A673 (cell line): ENCODE measurements around the gene ZDHHC21. TPM values are rescaled to one million over a fixed set of nuclear protein-coding genes. Genes with fewer than 3 reads are reported as not detected.

Experiments used
- BruUV-seq: library from RNA; stranded (reverse); fragments of 400-500 nt; replicated peaks from 2 replicates; lab custom pipeline; 2021; lab: Mats Ljungman, UMichigan
- CTCF ChIA-PET: fragments of 300-600 bp; sonication (Branson Sonifier 250); formaldehyde crosslinking; loops from one replicate; lab custom pipeline; 2022; ENCODE audit warnings: antibody characterized with exemption; lab: Charles Lee
- POLR2A ChIA-PET: fragments of 300-600 bp; sonication (Branson Sonifier 250); formaldehyde crosslinking; loops from one replicate; lab custom pipeline; 2022; ENCODE audit warnings: antibody characterized with exemption; ENCODE audit not compliant: low non-redundant PET; lab: Charles Lee
- DNase-seq: peaks from one replicate; pipeline ENCODE4 v3.0.0-alpha.2; 2015; ENCODE audit warnings: low spot score
- H3K27ac ChIP-seq: fragments of 200-600 bp; sonication (generic); 2 replicates; pipeline ENCODE4 v1.5.1; 2016; ENCODE audit warnings: mixed run types, low read depth, mild to moderate bottlenecking, mixed read lengths, antibody characterized with exemption, low read length; ENCODE audit not compliant: poor library complexity, severe bottlenecking
- H3K27me3 ChIP-seq: fragments of 200-600 bp; sonication (generic); replicated peaks from 2 replicates; pipeline ENCODE4 v1.6.1; 2017; ENCODE audit warnings: mixed run types, low read depth, mild to moderate bottlenecking, mixed read lengths, antibody characterized with exemption, low read length; ENCODE audit not compliant: insufficient read depth, poor library complexity
- H3K36me3 ChIP-seq: fragments of 200-600 bp; sonication (generic); 2 replicates; pipeline ENCODE4 v1.6.1; 2016; ENCODE audit warnings: mixed run types, mild to moderate bottlenecking, mixed read lengths, antibody characterized with exemption, low read length; ENCODE audit not compliant: insufficient read depth, poor library complexity, severe bottlenecking
- H3K4me1 ChIP-seq: fragments of 200-600 bp; sonication (generic); 2 replicates; pipeline ENCODE4 v1.6.1; 2017; ENCODE audit warnings: mixed run types, mild to moderate bottlenecking, mixed read lengths, antibody characterized with exemption, low read length; ENCODE audit not compliant: insufficient read depth, poor library complexity, severe bottlenecking
- H3K4me3 ChIP-seq: fragments of 200-600 bp; sonication (generic); 2 replicates; pipeline ENCODE4 v1.5.1; 2016; ENCODE audit warnings: low read depth, mixed run types, mild to moderate bottlenecking, mixed read lengths, low read length; ENCODE audit not compliant: poor library complexity, severe bottlenecking
- H3K9me3 ChIP-seq: fragments of 200-600 bp; sonication (generic); 2 replicates; pipeline ENCODE4 v1.6.1; 2016; ENCODE audit warnings: mixed run types, low read depth, mild to moderate bottlenecking, mixed read lengths, antibody characterized with exemption, low read length; ENCODE audit not compliant: poor library complexity, severe bottlenecking
- EZH2 ChIP-seq: fragments of 200-600 bp; sonication (generic); IDR thresholded peaks from 2 replicates; pipeline ENCODE4 v1.6.1; 2017; ENCODE audit warnings: borderline replicate concordance, low read depth, mild to moderate bottlenecking, mixed read lengths, antibody characterized with exemption, low read length; ENCODE audit not compliant: poor library complexity, severe bottlenecking
- intact Hi-C: fragments of 100-400 bp; cut with micrococcal nuclease; formaldehyde crosslinking; loops from one replicate; pipeline ENCODE4 v1.10.0; 2022; ENCODE audit not compliant: unreplicated experiment
- total RNA-seq: library from RNA; stranded (reverse); gene quantifications from 2 replicates; pipeline ENCODE4 v1.2.3, GENCODE V29; 2021
- TF ChIP-seq, protein P1 (sequence below): fragments of 300-800, 200-600 bp; sonication (generic); conservative IDR thresholded peaks from 2 replicates; pipeline ENCODE4 v1.5.1; 2017; ENCODE audit warnings: low read depth, mild to moderate bottlenecking, antibody characterized with exemption, low read length, moderate library complexity, mixed read lengths

The ZDHHC21 gene
- total RNA-seq, 1 experiment from 2014 or later: 30.4 TPM

DNA sequence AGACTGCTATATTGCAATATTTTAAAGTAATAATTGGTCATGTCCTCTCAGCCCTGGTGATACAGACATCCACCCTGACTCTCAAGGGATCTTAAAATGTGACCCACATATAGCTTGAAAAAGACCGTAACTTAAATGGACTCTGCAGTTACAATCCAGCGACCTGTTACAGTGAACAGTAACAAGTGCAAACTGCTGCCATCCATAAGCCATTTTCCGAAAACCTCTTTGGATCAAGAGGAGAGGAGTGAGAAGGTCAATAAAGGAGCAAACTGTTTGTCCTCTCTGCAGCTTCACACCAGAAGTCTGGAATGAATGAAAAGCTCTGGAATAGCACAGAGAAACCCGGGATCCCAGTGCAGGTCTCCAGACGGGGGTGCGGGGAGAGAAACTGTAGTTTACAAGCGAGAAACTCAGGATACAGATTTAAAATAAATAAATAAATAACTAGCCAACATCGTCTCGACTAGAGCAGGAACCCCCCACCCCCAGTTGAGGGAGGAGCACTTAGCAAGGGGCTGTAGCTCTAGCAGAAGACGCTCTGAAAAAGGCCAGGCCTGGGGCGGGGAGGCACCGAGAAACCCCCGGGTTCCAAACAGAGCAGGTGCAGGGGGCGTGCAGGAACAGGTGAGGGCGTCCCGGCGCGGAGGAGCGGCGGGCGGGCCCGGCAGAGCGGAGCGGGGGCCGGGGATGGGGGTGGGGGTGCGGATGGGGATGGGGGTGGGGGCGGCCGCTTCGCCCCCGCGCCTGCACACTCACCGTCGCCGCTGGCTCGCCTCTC is 572 bp downstream of the ZDHHC21 start:
- no peaks in the 10 kb centered on the region for H3K9me3 ChIP-seq
- ChIA-PET POLR2A (interaction anchor here (0.6 kb wide), 1 partner anchor 16 kb away, joined by 3 read pairs; no protein-coding TSS in a partner anchor), CTCF (no interaction called here)
- H3K36me3 ChIP-seq: peaks cover 18% of the 10 kb centered on the region
- H3K4me1 ChIP-seq: peaks cover 15% of the 10 kb centered on the region
- TSS peak; percentile 48 for BruUV-seq
- DNase-seq: peak; percentile 49
- H3K27ac ChIP-seq: peak overlapping the region; percentile 85
- H3K27me3 ChIP-seq: no peaks in the 10 kb centered on the region
- no peak for TF ChIP-seq EZH2
- TF ChIP-seq, protein P1, sequence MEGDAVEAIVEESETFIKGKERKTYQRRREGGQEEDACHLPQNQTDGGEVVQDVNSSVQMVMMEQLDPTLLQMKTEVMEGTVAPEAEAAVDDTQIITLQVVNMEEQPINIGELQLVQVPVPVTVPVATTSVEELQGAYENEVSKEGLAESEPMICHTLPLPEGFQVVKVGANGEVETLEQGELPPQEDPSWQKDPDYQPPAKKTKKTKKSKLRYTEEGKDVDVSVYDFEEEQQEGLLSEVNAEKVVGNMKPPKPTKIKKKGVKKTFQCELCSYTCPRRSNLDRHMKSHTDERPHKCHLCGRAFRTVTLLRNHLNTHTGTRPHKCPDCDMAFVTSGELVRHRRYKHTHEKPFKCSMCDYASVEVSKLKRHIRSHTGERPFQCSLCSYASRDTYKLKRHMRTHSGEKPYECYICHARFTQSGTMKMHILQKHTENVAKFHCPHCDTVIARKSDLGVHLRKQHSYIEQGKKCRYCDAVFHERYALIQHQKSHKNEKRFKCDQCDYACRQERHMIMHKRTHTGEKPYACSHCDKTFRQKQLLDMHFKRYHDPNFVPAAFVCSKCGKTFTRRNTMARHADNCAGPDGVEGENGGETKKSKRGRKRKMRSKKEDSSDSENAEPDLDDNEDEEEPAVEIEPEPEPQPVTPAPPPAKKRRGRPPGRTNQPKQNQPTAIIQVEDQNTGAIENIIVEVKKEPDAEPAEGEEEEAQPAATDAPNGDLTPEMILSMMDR: no peak
- peak overlapping the region; percentile 61 for H3K4me3 ChIP-seq
- intact Hi-C loops: no loop called here

DNA sequence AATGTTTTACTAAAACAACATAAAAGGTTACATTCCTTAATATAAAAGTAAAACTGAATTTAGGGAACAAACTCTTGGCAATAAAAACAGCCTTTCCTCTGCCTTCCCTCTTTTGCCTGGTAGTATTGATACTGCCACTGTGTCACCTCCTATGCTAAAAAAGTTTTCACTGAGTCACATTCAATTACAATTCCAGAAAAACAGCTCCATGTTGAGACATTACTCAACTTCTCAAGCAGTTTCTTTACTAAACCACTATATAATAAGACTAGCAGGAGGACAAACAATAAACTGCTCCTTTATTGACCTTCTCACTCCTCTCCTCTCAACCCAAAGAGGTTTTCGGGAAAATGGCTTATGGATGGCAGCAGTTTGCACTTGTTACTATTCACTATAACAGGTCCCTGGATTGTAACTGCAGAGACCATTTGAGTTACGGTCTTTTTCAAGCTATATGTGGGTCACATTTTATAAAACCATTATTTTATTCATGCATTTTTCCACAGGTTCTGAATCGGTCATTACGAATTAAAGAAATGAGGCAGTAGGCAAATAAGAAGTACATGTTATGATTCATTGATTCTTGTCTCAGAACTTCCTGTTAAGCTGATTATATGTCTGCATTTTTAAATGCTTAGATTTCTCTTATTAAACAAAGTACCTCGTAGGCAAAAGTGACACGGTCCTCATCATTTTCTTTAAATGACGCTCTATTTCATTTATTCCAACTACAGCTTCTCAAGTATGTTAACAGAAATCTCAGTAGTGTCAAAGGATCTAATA is 2.1 kb downstream of the ZDHHC21 start:
- peaks cover 22% of the 10 kb centered on the region for H3K4me1 ChIP-seq
- no peaks in the 10 kb centered on the region for H3K27me3 ChIP-seq
- DNase-seq: no peak
- peaks cover 31% of the 10 kb centered on the region for H3K36me3 ChIP-seq
- peak overlapping the region; percentile 85 for H3K27ac ChIP-seq
- CTCF ChIA-PET: no interaction called here
- H3K9me3 ChIP-seq: no peaks in the 10 kb centered on the region
- TF ChIP-seq, protein P1: no peak
- no peak for TF ChIP-seq EZH2
- H3K4me3 ChIP-seq: peak overlapping the region; percentile 61
- POLR2A ChIA-PET: no interaction called here
- BruUV-seq: no TSS peak
- intact Hi-C loops: no loop called here

DNA sequence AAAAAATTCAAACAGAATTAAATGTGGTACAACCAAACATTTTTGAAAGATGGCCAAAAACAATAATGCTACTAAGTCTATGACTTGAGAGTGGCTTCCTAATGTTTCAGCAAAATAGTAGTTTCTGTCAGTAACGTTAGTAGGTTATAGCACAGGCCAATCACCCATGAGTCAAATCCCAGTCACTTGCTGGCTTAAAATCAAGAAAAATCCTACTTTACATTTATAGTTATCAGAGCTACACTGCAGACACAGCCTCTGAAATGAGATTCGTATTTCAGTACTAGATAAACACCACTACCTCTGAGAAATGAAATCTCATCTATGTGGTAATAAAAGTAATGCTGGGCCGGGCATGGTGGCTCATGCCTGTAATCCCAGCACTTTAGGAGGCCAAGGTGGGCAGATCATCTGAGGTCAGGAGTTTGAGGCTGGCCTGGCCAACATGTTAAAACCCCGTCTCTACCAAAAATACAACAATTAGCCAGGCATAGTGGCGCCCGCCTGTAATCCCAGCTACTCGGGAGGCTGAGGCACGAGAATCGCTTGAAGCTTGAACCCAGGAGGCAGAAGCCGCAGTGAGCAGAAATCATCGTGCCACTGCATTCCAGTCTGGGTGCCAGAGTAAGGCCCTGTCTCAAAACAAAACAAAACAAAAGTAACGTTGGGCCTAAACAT is 6.1 kb downstream of the ZDHHC21 start:
- TF ChIP-seq EZH2: no peak
- TF ChIP-seq, protein P1: no peak
- BruUV-seq: no TSS peak
- intact Hi-C loops: no loop called here
- Histone ChIP-seq H3K36me3 (peaks cover 32% of the 10 kb centered on the region), H3K27me3 (no peaks in the 10 kb centered on the region), H3K9me3 (no peaks in the 10 kb centered on the region), H3K4me1 (peaks cover 22% of the 10 kb centered on the region), H3K4me3 (no peak overlapping the region), H3K27ac (no peak overlapping the region)
- ChIA-PET CTCF (no interaction called here), POLR2A (no interaction called here)
- DNase-seq: no peak
